ENCODE measurements around the gene SLX9.

The SLX9 gene

GRCh38 chr21:44939532-44940115 lies at the start of gene SLX9:
Gene SLX9 (plus strand): TSS chr21:44940029. CDS start chr21:44940058, 29 bp downstream.
- DNase-seq (ENCODE audit: low spot score) = peak; percentile 98

GRCh38 chr21:44890338-44890931 lies 49.4 kb upstream of the SLX9 start:
- no peak for DNase-seq (ENCODE audit: low spot score)

- no peak for DNase-seq (ENCODE audit: low spot score)
Observed at GRCh38 chr21:44890961-44891541, 48.8 kb upstream of the SLX9 start.

GRCh38 chr21:44891631-44892031 lies 48.2 kb upstream of the SLX9 start:
- no peak for DNase-seq (ENCODE audit: low spot score)

GRCh38 chr21:44892095-44892494 lies 47.7 kb upstream of the SLX9 start:
- DNase-seq (ENCODE audit: low spot score) = no peak

GRCh38 chr21:44892536-44893277 lies 47.1 kb upstream of the SLX9 start:
- peak; percentile 83 for DNase-seq (ENCODE audit: low spot score)

- DNase-seq (ENCODE audit: low spot score) = no peak
Observed at GRCh38 chr21:44893278-44893556, 46.6 kb upstream of the SLX9 start.

- no peak for DNase-seq (ENCODE audit: low spot score)
Observed at GRCh38 chr21:44893948-44894656, 45.7 kb upstream of the SLX9 start.

GRCh38 chr21:44894687-44895302 lies 45.0 kb upstream of the SLX9 start:
- no peak for DNase-seq (ENCODE audit: low spot score)

GRCh38 chr21:44895859-44896258 lies 44.0 kb upstream of the SLX9 start:
- DNase-seq (ENCODE audit: low spot score) = no peak

- DNase-seq (ENCODE audit: low spot score) = no peak
Observed at GRCh38 chr21:44896561-44897286, 43.1 kb upstream of the SLX9 start.

GRCh38 chr21:44897326-44898010 lies 42.4 kb upstream of the SLX9 start:
- no peak for DNase-seq (ENCODE audit: low spot score)

- DNase-seq (ENCODE audit: low spot score) = no peak
Observed at GRCh38 chr21:44898011-44898488, 41.8 kb upstream of the SLX9 start.

GRCh38 chr21:44898851-44899767 lies 40.7 kb upstream of the SLX9 start:
- DNase-seq (ENCODE audit: low spot score) = no peak

- no peak for DNase-seq (ENCODE audit: low spot score)
Observed at GRCh38 chr21:44899768-44900558, 39.9 kb upstream of the SLX9 start.

GRCh38 chr21:44900559-44901251 lies 39.1 kb upstream of the SLX9 start:
- DNase-seq (ENCODE audit: low spot score) = no peak

GRCh38 chr21:44901391-44902074 lies 38.3 kb upstream of the SLX9 start:
- DNase-seq (ENCODE audit: low spot score) = no peak

Data from D341Med (cell line).